Gastroesophageal sphincter (tissue), 3 donors: Measurements from ENCODE around the gene STRBP.

Experiments used
- EP300 ChIP-seq: sonication (generic); formaldehyde crosslinking; IDR thresholded peaks from one replicate; pipeline ENCODE4 v1.6.1; 2017; ENCODE audit warnings: antibody characterized with exemption, mild to moderate bottlenecking
- POLR2A ChIP-seq, 2 donors: fragments of 450-650 bp; IDR thresholded peaks; one replicate each; pipeline ENCODE4 v1.6.1; 2017; ENCODE audit warnings: antibody characterized with exemption in 2 of 2, mild to moderate bottlenecking in 2 of 2, moderate library complexity in 1 of 2
- POLR2AphosphoS5 ChIP-seq: sonication (generic); formaldehyde crosslinking; IDR thresholded peaks from one replicate; pipeline ENCODE4 v1.6.1; 2017; ENCODE audit warnings: antibody characterized with exemption
- TF ChIP-seq, protein P1 (sequence below), 4 experiments: fragments of 200-600 bp in 2 of 4; fragments of 450-650 bp in 2 of 4; sonication (generic) in 1 of 4; IDR thresholded peaks; one replicate each; pipeline ENCODE4 v1.5.1; 2017 to 2019; ENCODE audit warnings: antibody characterized with exemption in 4 of 4, mild to moderate bottlenecking in 2 of 4, moderate library complexity in 2 of 4

DNA sequence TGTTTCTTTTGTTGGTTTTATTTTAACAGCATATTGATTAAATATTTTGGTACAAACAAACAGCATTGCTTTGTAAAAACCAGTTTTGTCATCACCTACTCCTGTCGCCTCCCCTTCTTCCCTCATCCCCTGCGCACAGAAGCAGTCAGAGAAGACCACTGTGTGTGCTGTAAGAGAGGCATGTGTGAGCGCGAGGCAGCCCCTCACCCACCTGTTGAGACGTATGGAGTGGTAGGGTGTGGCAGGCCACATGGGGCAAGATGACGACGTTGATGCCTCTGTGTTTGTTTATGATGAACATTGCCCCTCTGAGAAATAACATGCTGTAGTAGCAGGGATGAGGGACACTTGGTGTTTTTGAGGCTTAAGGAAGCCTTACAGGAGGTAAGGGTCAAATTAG, 163.6 kb downstream of the STRBP start:
- TF ChIP-seq, protein P1, sequence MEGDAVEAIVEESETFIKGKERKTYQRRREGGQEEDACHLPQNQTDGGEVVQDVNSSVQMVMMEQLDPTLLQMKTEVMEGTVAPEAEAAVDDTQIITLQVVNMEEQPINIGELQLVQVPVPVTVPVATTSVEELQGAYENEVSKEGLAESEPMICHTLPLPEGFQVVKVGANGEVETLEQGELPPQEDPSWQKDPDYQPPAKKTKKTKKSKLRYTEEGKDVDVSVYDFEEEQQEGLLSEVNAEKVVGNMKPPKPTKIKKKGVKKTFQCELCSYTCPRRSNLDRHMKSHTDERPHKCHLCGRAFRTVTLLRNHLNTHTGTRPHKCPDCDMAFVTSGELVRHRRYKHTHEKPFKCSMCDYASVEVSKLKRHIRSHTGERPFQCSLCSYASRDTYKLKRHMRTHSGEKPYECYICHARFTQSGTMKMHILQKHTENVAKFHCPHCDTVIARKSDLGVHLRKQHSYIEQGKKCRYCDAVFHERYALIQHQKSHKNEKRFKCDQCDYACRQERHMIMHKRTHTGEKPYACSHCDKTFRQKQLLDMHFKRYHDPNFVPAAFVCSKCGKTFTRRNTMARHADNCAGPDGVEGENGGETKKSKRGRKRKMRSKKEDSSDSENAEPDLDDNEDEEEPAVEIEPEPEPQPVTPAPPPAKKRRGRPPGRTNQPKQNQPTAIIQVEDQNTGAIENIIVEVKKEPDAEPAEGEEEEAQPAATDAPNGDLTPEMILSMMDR (IDR thresholded peaks at IDR 0.05), result no peak
- TF ChIP-seq POLR2A (IDR thresholded peaks at IDR 0.05) (no peak), EP300 (no peak), POLR2AphosphoS5 (no peak)
